Neutrophil (primary cell): ENCODE data around the gene C1orf35.

Experiments
- H3K27ac ChIP-seq: fragments of 200-600 bp; sonication (generic); 2 replicates; pipeline ENCODE4 v1.5.1; 2016; ENCODE audit warnings: mild to moderate bottlenecking, moderate library complexity
- H3K27me3 ChIP-seq: fragments of 200-600 bp; sonication (generic); 2 replicates; pipeline ENCODE4 v1.6.0; 2016; ENCODE audit warnings: mild to moderate bottlenecking
- H3K36me3 ChIP-seq: fragments of 200-600 bp; sonication (generic); 2 replicates; pipeline ENCODE4 v1.5.1; 2017
- H3K4me1 ChIP-seq, 2 experiments: fragments of 200-600 bp in 1 of 2; sonication (generic) in 1 of 2; 1 replicate in 1 of 2; 2 replicates in 1 of 2; pipeline versions ENCODE4 v1.5.1 to v1.6.1; 2013 to 2016; ENCODE audit warnings: low read depth in 1 of 2, low read length in 1 of 2, mild to moderate bottlenecking in 1 of 2, moderate library complexity in 1 of 2; ENCODE audit not compliant: control insufficient read depth in 1 of 2, insufficient read depth in 1 of 2
- H3K4me3 ChIP-seq, 2 experiments: fragments of 200-600 bp in 1 of 2; sonication (generic) in 1 of 2; 1 replicate in 1 of 2; 2 replicates in 1 of 2; pipeline ENCODE4 v1.5.1; 2013 to 2016; ENCODE audit warnings: low read depth in 1 of 2, low read length in 1 of 2, mild to moderate bottlenecking in 1 of 2, moderate library complexity in 1 of 2
- H3K9me3 ChIP-seq: fragments of 200-600 bp; sonication (generic); 2 replicates; pipeline ENCODE4 v1.5.1; 2016
- TF ChIP-seq, protein P1 (sequence below): fragments of 200-600 bp; sonication (generic); IDR thresholded peaks from 2 replicates; pipeline ENCODE4 v1.5.1; 2016; ENCODE audit warnings: antibody characterized with exemption

Gene C1orf35

DNA sequence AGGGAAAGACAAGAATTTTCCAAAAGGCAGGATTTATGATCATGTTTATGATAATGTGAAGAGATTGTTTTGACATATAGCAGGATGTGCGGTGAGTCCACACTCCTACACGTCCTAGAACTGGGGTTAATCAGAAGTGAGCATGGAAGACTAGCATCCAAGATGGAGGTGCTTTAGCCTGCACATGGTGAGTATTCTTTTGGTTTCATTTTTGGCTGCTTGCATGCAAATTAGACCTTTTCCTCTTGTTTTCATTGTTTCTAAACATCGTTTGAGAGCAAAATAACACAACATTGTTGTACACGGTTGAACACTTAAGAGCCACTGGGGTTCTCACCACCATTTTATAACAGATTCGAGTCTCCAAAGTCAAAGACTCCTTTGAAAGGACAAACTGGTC, 22.1 kb upstream of the C1orf35 start:
- H3K36me3 ChIP-seq = no peaks in the 10 kb centered on the region
- no peaks in the 10 kb centered on the region for H3K9me3 ChIP-seq
- H3K27me3 ChIP-seq = peaks cover 21% of the 10 kb centered on the region
- no peak overlapping the region for H3K27ac ChIP-seq
- H3K4me3 ChIP-seq = no peak overlapping the region
- H3K4me1 ChIP-seq = peaks cover 0 to 5% of the 10 kb centered on the region in 2 experiments
- TF ChIP-seq, protein P1, sequence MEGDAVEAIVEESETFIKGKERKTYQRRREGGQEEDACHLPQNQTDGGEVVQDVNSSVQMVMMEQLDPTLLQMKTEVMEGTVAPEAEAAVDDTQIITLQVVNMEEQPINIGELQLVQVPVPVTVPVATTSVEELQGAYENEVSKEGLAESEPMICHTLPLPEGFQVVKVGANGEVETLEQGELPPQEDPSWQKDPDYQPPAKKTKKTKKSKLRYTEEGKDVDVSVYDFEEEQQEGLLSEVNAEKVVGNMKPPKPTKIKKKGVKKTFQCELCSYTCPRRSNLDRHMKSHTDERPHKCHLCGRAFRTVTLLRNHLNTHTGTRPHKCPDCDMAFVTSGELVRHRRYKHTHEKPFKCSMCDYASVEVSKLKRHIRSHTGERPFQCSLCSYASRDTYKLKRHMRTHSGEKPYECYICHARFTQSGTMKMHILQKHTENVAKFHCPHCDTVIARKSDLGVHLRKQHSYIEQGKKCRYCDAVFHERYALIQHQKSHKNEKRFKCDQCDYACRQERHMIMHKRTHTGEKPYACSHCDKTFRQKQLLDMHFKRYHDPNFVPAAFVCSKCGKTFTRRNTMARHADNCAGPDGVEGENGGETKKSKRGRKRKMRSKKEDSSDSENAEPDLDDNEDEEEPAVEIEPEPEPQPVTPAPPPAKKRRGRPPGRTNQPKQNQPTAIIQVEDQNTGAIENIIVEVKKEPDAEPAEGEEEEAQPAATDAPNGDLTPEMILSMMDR = no peak

DNA sequence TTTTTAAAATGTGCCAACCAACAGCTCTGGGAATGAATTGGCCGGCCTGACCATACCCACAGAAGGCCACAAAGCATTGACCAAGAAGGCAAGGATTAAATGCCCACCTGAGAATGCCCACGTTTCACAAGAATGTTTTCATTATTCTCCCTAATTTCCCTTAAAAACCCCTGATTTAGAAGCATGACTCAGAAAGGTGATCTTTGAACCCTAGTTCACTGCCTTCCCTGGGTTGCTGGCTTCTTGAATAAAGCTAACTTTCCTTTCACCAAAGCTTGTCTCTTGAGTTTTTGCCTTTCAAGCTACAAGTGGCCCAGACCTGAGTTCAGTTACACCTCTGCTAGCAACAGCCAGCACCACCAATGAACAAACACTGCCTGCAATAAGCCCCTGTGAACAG, 20.4 kb upstream of the C1orf35 start:
- no peak overlapping the region for H3K4me3 ChIP-seq
- TF ChIP-seq, protein P1 = no peak
- no peaks in the 10 kb centered on the region for H3K9me3 ChIP-seq
- H3K27me3 ChIP-seq = peaks cover 21% of the 10 kb centered on the region
- no peaks in the 10 kb centered on the region for H3K36me3 ChIP-seq
- no peak overlapping the region for H3K27ac ChIP-seq
- H3K4me1 ChIP-seq = peaks cover 0 to 5% of the 10 kb centered on the region in 2 experiments

DNA sequence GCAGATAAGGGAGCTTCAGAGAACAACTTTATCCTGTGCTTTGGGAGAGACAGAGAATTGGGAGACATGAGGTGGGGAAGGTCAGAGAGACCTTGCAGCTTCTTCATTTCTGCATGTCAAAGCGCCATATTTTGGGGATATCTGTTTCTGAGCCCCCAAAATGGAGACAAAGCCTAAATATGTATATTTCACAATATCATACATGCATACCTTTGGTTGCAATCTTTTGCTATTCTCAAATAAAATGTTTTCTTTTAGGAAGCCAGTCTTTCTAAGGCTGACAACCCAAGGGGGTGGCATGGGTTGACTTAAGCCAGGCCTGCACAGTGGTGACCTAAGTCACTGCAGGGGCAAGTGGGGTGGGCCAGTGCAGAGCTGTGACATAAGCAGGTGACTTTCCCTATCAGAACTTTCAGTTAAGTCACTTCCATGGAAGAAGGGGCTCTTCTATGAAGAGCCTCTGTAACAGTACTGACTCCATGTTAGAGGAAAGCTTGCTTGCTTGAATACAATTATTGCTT, 19.9 kb upstream of the C1orf35 start:
- Histone ChIP-seq H3K9me3 (no peaks in the 10 kb centered on the region), H3K4me3 (no peak overlapping the region), H3K27me3 (peaks cover 21% of the 10 kb centered on the region), H3K36me3 (no peaks in the 10 kb centered on the region), H3K27ac (no peak overlapping the region), H3K4me1 (peaks cover 0 to 5% of the 10 kb centered on the region in 2 experiments)
- TF ChIP-seq, protein P1 = no peak

DNA sequence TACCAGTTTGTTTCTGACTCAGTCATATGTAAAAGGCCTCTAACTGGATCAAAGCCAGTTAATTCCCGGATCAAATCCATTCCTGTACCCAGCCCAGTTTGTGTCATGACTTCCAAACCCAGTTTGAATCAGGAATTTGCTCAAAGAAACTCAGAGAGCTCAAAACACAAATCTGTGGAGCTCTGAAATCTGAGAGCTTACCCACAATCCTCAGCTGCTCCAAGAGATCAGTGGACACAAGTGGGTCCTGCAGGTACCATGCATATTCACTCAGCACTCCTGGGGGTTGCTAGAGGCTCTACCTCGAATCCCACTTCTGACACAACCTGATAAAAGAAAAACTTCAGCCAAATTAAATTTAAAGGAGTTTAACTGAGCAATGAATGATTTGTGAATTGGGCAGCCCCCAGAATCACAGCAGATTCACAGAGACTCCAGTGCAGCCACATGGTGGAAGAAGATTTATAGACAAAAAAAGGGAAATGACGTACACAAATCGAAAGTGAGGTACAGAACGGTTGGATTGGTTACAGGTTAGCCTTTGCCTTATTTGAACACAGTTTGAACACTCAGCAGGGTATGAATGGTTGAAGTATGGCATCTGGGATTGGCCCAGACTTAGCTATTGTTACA, 17.8 kb upstream of the C1orf35 start:
- Histone ChIP-seq H3K4me3 (no peak overlapping the region), H3K27ac (no peak overlapping the region)

DNA sequence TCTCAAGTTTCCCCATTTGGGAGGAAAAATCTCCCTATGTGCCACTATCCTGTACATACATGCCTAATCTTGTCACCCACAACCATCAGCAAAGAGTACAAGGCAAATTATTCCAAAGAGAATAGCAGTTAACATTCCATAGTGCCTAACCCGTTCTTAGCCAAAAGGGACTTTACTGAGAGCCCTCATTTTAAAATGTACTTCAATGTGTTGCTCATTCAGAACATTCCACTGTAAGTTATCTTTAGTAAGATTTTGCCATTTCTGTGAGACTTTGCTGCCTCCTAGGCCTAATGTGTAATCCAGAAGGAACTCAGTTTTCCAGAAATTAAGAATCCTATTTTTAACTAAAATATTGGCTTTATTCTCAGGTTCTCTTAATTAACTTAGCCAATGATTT, 17.2 kb upstream of the C1orf35 start:
- H3K4me3 ChIP-seq = no peak overlapping the region
- H3K27me3 ChIP-seq = peaks cover 21% of the 10 kb centered on the region
- H3K9me3 ChIP-seq = no peaks in the 10 kb centered on the region
- H3K27ac ChIP-seq = no peak overlapping the region
- H3K4me1 ChIP-seq = peaks cover 0 to 5% of the 10 kb centered on the region in 2 experiments
- TF ChIP-seq, protein P1 = no peak
- H3K36me3 ChIP-seq = no peaks in the 10 kb centered on the region

More for the DNA sequence above, 17.8 kb upstream of the C1orf35 start:
- H3K9me3 ChIP-seq = no peaks in the 10 kb centered on the region
- no peaks in the 10 kb centered on the region for H3K36me3 ChIP-seq
- H3K27me3 ChIP-seq = peaks cover 21% of the 10 kb centered on the region
- TF ChIP-seq, protein P1 = no peak
- peaks cover 0 to 5% of the 10 kb centered on the region in 2 experiments for H3K4me1 ChIP-seq
